DMS153 (cell line): ENCODE data around the gene SLC36A4.
A peak's percentile ranks its signal among the peaks of the same experiment; 100 is the strongest.
"Not testable (repeated sequence)": the region's sequence is repeated elsewhere in the genome, so short reads cannot be mapped to it uniquely, and the experiment has no call there.

Source experiments
- DNase-seq: peaks from one replicate; lab custom pipeline; 2025; lab: John Stamatoyannopoulos, UW

SLC36A4 gene

DNA sequence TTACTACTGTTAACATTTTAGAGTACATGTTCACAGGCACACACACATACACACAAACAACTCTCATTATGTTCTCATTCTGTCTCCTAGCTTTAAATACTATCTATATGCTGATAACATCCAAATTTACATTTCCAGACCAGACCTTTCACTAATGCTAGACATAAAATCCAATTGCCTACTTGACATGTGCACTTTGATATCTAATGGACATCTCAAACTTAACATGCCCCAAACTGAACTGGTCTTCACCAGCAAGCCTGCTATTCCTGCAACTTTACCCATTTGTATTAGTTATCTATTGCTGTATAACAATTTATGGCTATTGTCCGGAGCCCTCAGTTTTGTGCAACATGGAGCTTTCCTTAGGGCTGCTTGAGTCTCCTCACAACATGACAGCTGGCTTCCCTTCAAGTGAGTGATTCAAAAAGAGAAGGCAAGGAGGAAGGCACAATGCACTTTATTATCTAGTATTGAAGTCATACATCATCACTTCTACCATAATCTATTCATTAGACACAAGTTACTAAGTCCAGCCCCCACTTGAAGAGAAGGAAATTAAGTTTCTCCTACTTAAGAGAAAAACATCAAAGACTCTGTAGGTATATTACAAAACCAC lies 3.0 kb downstream of the SLC36A4 start:
- DNase-seq: no peak

- DNase-seq: no peak
Observed at GRCh38 chr11:93193731-93194130, 4.1 kb downstream of the SLC36A4 start.

GRCh38 chr11:93192163-93192562 lies 5.6 kb downstream of the SLC36A4 start:
- no peak for DNase-seq

DNA sequence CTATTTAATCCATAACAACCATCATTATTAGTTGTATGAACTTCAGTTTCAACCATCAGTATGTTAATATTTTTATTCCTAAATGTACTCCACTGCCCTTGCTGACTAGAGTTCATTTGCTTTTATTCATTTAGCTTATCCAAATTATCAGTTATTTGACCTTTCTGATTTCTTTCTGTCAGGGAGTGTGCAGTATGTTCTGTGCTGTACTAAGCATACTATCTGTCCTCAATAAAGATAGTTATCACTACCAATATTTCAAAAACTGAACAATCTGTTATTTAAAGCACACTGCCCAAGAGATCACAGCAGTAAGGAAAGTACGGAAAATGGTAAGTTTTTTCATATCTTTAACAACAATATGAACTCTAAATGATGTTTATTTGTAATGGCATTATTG lies 8.3 kb downstream of the SLC36A4 start:
- DNase-seq: no peak

DNA sequence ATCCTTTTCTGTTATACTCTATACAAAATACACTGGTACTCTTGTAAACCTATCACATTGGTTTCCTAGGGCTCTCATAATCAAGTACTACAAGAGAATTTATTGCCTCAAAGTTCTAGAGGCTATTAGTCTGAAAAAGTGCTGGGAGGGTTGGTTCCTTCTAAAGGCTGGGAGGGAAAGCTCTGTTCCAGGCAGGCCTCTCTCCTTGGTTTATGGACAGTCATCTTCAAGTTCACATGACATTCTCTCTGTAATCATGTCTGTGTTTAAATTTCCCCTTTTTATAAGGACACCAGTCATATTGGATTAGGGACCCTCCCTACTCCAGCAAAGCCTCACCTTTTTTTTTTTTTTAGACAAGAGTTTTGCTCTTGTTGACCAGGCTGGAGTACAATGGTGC lies 9.1 kb downstream of the SLC36A4 start:
- no peak for DNase-seq

GRCh38 chr11:93187290-93187689 lies 10.5 kb downstream of the SLC36A4 start:
- no peak for DNase-seq

- DNase-seq: not testable (repeated sequence)
Observed at GRCh38 chr11:93177891-93178290, 19.9 kb downstream of the SLC36A4 start.

DNA sequence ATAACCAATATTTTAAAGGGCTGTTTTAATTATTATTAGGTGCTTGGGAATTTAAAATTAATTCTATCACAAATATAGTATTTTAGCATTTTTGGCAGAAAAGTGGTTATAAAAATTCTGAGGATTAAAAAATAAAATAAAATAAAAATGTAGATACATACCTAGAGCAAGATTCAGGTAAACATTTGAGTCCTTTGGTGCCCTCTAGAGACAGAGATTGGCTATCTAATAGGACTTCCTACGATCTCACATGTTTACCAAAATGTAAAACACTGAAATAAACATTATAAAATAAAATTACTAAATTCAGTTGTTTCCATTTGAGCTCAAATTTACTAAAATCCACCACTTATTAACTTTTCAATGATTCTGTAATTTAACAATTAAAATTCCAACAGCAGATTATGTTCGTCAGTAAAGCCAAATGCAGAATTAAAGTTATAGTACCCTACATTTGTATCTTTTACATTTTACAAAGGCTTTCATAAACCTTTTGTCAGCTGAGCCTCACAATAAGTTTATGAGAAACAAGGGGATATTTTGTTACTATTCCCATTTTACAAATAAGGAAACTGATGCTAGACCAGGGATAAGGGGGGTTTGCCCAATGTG lies 27.7 kb downstream of the SLC36A4 start:
- no peak for DNase-seq

GRCh38 chr11:93169143-93169542 lies 28.6 kb downstream of the SLC36A4 start:
- DNase-seq: no peak

DNA sequence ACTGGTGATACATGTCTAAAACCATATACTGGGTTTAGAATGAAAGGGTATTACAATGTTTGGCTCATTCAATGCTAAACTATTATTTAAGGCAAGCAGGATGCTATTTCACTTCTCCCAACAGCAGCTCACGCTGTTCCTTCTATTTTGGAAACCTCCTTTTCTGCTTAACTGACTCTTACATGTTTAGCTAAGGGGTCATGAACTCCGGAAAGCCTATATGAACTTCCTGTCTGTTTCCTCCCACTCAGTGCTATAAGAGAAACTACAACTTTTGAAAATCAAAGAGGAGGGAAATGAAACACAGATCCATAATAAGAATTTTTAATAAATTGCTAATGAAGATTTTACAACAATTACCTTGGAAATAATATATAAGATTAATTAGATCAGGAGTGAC lies 30.9 kb downstream of the SLC36A4 start:
- DNase-seq: no peak

DNA sequence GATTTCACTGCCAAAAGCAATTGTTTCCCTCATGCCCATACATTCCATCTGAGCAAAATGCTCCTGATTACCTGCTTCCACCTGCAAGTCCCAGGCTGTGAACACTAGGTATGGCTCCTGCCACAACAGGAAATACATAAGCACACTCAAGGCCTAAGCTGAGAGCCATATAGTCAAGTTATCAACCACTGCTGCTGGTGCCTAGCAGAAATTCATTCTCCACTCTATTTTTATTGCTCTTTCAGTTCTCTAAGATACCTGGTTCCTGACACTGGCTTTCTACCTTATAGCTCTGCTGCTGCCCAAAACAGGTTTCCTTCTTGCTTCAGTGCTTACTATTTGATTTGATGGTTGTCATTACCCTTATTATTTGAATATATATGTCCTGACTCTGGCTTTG lies 31.6 kb downstream of the SLC36A4 start:
- no peak for DNase-seq

DNA sequence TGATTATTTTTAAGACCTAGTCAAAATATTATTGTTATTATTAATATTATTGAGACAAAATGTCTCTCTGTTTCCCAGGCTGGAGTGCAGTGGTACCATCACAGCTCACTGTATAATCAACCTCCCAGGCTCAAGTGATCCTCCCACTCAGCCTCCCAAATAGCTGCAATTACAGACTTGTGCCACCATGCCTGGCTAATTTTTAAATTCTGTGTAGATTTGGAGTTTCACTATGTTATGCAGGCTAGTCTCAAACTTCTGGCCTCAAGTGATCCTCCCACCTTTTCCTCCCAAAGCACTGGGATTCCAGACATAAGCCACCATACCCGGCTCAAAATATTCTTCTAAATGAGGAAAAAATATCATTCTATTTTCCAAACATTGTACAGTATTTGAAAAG lies 37.0 kb downstream of the SLC36A4 start:
- DNase-seq: no peak

DNA sequence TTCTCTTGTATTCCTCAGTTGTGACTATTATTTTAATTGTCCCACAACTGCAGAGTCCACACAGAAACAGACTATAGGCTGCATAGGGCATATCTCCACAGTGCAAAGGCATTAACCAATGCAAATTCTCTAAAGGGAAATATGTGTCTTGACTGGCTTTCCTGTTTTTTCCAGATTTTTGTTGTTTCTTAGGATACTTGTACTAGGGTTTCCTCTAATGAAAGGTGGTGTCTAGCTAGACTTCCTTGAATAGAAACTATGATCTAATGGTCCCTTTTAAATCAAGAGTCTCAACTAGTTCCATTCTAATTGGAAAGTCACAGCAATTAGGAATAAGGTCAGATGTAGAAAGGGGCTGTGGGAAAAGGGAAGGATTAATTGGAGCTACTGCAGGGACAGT lies 37.6 kb downstream of the SLC36A4 start:
- no peak for DNase-seq

GRCh38 chr11:93159721-93160120 lies 38.1 kb downstream of the SLC36A4 start:
- no peak for DNase-seq

DNA sequence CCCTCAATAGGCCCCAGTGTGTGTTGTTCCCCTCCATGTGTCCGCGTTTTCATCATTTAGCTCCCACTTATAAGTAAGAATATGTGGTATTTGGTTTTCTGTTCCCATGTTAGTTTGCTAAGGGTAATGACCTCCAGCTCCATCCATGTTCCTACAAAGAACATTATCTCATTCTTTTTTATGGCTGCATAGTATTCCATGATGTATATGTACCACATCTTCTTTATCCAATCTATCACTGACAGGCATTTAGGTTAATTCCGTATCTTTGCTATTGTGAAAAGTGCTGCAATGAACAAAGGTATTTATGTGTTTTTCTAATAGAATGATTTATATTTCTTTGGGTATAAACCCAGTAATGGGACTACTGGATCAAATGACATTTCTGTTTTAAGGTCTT lies 42.1 kb downstream of the SLC36A4 start:
- no peak for DNase-seq

GRCh38 chr11:93145390-93145915 lies 52.3 kb downstream of the SLC36A4 start:
- DNase-seq: no peak

- no peak for DNase-seq
Observed at GRCh38 chr11:93143800-93144199, 54.0 kb downstream of the SLC36A4 start.

- DNase-seq: no peak
Observed at GRCh38 chr11:93143186-93143585, 54.6 kb downstream of the SLC36A4 start.

GRCh38 chr11:93133488-93134109 lies 64.2 kb downstream of the SLC36A4 start:
- DNase-seq: no peak

- no peak for DNase-seq
Observed at GRCh38 chr11:93132836-93133235, 65.0 kb downstream of the SLC36A4 start.

GRCh38 chr11:93131709-93132108 lies 66.1 kb downstream of the SLC36A4 start:
- peak; percentile 75 for DNase-seq

GRCh38 chr11:93128574-93128973 lies 69.2 kb downstream of the SLC36A4 start:
- no peak for DNase-seq

DNA sequence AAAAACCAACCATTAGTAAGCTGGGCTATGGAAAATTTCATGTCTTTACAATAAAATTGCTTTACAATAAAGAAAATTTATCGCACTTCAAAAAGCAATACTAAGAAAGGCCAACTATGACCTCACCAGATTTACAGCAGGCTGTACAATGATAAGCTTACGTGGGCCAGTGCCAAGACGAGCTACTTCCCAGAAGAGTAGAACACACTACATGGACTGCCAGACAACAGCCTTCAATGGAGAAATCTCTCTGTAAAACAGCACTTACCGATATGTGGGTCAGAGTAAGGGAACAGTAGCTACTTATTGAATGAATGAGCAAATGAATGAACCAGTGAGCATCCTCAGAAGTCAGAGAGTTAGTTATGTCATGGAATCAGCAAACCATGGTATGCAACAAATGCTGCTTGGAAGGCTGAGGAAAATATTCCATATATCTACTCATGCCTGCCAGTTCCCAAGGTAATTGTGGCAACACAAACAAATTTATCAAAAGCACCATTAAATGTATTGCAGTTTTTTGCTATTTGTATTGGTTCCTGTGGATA lies 74.4 kb downstream of the SLC36A4 start:
- DNase-seq: no peak
